Stimulated activated CD8-positive, alpha-beta memory T cell treated with anti-CD3 and anti-CD28 coated beads, Interleukin-4, amount 100 ng/mL, for 4 hours (primary cell): ENCODE results near the gene ZNF786.
"Not testable (repeated sequence)": the region's sequence is repeated elsewhere in the genome, so short reads cannot be mapped to it uniquely, and the experiment has no call there.

Source experiments
- DNase-seq, 2 donors: peaks; one replicate each; pipeline ENCODE4 v3.0.0-alpha.2; 2020; ENCODE audit warnings: low read depth in 2 of 2, low spot score in 1 of 2

Gene ZNF786

GRCh38 chr7:149084407-149084806 lies 6.1 kb downstream of the ZNF786 start:
- no peak for DNase-seq

GRCh38 chr7:149081914-149082313 lies 8.6 kb downstream of the ZNF786 start:
- DNase-seq = no peak

- DNase-seq = no peak
Measured at GRCh38 chr7:149077594-149077993, 12.9 kb downstream of the ZNF786 start.

- DNase-seq = no peak
Measured at GRCh38 chr7:149075286-149075685, 15.2 kb downstream of the ZNF786 start.

GRCh38 chr7:149074116-149074885 lies 16.2 kb downstream of the ZNF786 start:
- no peak for DNase-seq

GRCh38 chr7:149072438-149072775 lies 18.1 kb downstream of the ZNF786 start:
- DNase-seq = no peak

- DNase-seq = no peak
Measured at GRCh38 chr7:149071641-149072437, 18.7 kb downstream of the ZNF786 start.

GRCh38 chr7:149071182-149071635 lies 19.3 kb downstream of the ZNF786 start:
- DNase-seq = no peak

- no peak for DNase-seq
Measured at GRCh38 chr7:149070372-149071125, 20.0 kb downstream of the ZNF786 start.

- no peak for DNase-seq
Measured at GRCh38 chr7:149067869-149068268, 22.6 kb downstream of the ZNF786 start.

GRCh38 chr7:149063476-149063875 lies 27.0 kb downstream of the ZNF786 start:
- no peak for DNase-seq

- DNase-seq = not testable (repeated sequence)
Measured at GRCh38 chr7:149062217-149062899, 28.2 kb downstream of the ZNF786 start.

- no peak for DNase-seq
Measured at GRCh38 chr7:149060156-149060555, 30.4 kb downstream of the ZNF786 start.

GRCh38 chr7:149053885-149054284 lies 36.6 kb downstream of the ZNF786 start:
- no peak for DNase-seq

- no peak for DNase-seq
Measured at GRCh38 chr7:149053384-149053783, 37.1 kb downstream of the ZNF786 start.

GRCh38 chr7:149050941-149051340 lies 39.6 kb downstream of the ZNF786 start:
- no peak for DNase-seq

- no peak for DNase-seq
Measured at GRCh38 chr7:149048805-149049204, 41.7 kb downstream of the ZNF786 start.

- no peak for DNase-seq
Measured at GRCh38 chr7:149046416-149046815, 44.1 kb downstream of the ZNF786 start.

GRCh38 chr7:149043936-149044335 lies 46.6 kb downstream of the ZNF786 start:
- no peak for DNase-seq

GRCh38 chr7:149041350-149041749 lies 49.2 kb downstream of the ZNF786 start:
- no peak for DNase-seq

- not testable (repeated sequence) for DNase-seq
Measured at GRCh38 chr7:149038641-149039040, 51.9 kb downstream of the ZNF786 start.
